Choroid plexus epithelial cell (primary cell): ENCODE measurements around the gene RCCD1.

Experiments
- DNase-seq: peaks from one replicate; pipeline ENCODE4 v3.0.0-alpha.2; 2010; ENCODE audit warnings: low read depth
- H3K4me3 ChIP-seq: 2 replicates; pipeline ENCODE4 v1.5.1; 2011; ENCODE audit warnings: low read depth, mild to moderate bottlenecking, control low read depth, low read length, moderate library complexity
- CTCF ChIP-seq: conservative IDR thresholded peaks from 2 replicates; pipeline ENCODE4 v1.5.1; 2011; ENCODE audit warnings: low read depth, mild to moderate bottlenecking, control low read depth, inconsistent platforms, low read length, moderate library complexity

The RCCD1 gene

GRCh38 chr15:90909976-90910375 is 44.7 kb upstream of the RCCD1 start:
- DNase-seq: no peak
- no peak overlapping the region for H3K4me3 ChIP-seq
- TF ChIP-seq CTCF: no peak

- DNase-seq: no peak
- TF ChIP-seq CTCF: no peak
- no peak overlapping the region for H3K4me3 ChIP-seq
Observed at GRCh38 chr15:90910441-90911301, 44.0 kb upstream of the RCCD1 start.

- H3K4me3 ChIP-seq: no peak overlapping the region
- no peak for DNase-seq
- TF ChIP-seq CTCF: no peak
Observed at GRCh38 chr15:90911302-90911623, 43.4 kb upstream of the RCCD1 start.

GRCh38 chr15:90911906-90912769 is 42.5 kb upstream of the RCCD1 start:
- TF ChIP-seq CTCF: no peak
- H3K4me3 ChIP-seq: no peak overlapping the region
- no peak for DNase-seq

- no peak overlapping the region for H3K4me3 ChIP-seq
- no peak for TF ChIP-seq CTCF
- no peak for DNase-seq
Observed at GRCh38 chr15:90912770-90913075, 42.0 kb upstream of the RCCD1 start.

- no peak overlapping the region for H3K4me3 ChIP-seq
- no peak for TF ChIP-seq CTCF
- no peak for DNase-seq
Observed at GRCh38 chr15:90913398-90913944, 41.2 kb upstream of the RCCD1 start.
